Measurements from ENCODE around the gene RDH8.

The RDH8 gene, protein sequence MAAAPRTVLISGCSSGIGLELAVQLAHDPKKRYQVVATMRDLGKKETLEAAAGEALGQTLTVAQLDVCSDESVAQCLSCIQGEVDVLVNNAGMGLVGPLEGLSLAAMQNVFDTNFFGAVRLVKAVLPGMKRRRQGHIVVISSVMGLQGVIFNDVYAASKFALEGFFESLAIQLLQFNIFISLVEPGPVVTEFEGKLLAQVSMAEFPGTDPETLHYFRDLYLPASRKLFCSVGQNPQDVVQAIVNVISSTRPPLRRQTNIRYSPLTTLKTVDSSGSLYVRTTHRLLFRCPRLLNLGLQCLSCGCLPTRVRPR

GRCh38 chr19:10013316-10013715, at the start of gene RDH8:
Gene RDH8, plus strand, starts transcription at chr19:10013483. Its CDS starts 15 bp downstream, at chr19:10013498.
- DNase-seq = no peak

- no peak for DNase-seq
Observed at GRCh38 chr19:9966024-9966423, 47.3 kb upstream of the RDH8 start.

- DNase-seq = no peak
Observed at GRCh38 chr19:9966448-9966847, 46.8 kb upstream of the RDH8 start.

- no peak for DNase-seq
Observed at GRCh38 chr19:9967326-9967725, 46.0 kb upstream of the RDH8 start.

DNA sequence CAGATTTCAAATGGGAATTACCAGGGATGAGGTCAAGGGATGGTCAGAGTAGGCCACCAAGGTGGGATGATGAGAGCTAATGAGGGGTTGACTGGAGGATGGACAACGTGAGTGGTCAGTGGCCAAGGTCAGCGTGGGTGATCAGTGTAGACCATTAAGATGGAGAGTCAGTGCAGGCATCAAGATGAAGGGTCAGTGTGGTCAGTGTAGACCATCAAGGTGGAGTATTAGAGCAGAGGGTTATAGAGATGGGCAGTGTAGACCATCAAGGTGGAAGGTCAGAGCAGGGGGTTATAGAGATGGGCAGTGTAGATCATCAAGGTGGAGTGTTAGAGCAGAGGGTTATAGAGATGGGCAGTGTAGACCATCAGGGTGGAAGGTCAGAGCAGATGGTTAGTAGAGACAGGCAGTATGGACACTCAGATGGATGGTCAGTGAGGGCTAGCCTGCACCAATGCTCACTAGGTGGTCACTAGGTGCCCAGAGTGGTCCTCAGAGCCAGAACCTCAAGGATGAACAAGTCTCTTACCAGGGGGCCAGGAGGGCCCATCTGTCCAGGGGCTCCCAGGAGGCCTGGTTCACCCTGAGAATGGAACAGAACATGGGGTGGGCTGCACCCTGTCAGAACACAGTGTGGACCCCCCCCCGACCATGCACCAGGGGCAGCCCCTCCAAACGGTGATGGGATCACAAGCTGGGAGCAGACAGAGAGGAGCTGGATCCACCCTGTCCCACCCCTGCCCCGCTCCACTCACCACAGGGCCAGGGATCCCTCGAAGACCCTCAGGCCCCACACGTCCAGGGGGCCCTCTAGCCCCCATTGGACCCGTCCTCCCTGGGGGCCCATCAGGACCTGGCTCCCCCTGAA, 44.2 kb upstream of the RDH8 start:
- no peak for DNase-seq

DNA sequence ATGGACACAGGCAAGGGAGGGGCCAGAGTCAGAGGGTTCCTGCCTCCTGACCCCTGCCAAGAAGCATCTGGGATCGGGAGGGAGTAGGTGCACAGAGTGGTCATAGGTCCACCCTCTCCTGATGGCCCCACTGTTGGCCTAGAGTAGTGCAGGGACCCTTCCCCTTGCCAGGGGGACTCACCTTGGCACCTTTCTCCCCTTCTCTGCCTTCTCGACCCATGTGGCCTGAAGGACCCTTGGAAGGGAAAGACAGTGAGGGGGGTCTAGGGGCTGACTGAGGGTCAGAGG, 43.7 kb upstream of the RDH8 start:
- no peak for DNase-seq

DNA sequence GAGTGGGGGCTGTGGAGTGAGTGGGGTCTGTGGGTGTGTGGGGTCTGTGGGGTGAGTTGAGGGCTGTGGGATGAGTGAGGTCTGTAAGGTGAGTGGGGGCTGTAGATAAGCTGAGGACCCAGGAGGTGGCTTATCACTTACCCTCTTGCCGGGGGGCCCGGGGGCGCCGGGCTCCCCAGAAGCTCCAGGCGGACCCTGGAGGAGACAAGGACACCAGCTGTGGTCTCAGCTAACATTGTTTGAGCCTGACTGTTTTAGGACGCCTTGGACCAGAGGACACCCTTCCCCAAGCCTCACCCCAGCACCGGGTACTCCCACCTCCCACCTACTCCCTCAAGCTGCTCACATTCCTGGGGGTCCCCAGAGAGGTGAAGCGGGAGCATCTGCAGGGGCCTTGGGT, 42.8 kb upstream of the RDH8 start:
- DNase-seq = no peak

GRCh38 chr19:9971166-9971897, 42.0 kb upstream of the RDH8 start:
- no peak for DNase-seq

GRCh38 chr19:9972103-9972502, 41.2 kb upstream of the RDH8 start:
- no peak for DNase-seq

GRCh38 chr19:9981406-9982260, 31.6 kb upstream of the RDH8 start:
- no peak for DNase-seq

GRCh38 chr19:9986787-9987281, 26.4 kb upstream of the RDH8 start:
- DNase-seq = peak; percentile 66

DNA sequence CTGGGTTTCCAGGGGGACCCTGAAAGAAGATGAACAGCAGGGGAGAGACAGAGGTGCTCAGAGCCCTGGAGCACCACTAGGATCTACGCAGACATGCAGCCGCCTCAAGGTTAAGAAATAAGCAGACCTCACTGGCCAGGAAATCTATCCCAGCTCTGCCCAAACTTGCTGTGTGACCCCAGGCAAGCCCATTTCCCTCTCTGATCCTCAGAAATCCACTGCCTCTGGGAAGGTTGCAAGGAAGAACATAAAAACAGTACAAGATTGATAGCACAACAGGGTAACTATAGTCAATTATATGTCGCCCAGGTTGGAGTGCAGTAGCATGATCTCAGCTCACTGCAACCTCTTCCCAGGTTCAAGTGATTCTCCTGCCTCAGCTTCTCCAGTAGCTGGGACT, 23.8 kb upstream of the RDH8 start:
- DNase-seq = no peak

GRCh38 chr19:9991425-9992191, 21.7 kb upstream of the RDH8 start:
- DNase-seq = no peak

DNA sequence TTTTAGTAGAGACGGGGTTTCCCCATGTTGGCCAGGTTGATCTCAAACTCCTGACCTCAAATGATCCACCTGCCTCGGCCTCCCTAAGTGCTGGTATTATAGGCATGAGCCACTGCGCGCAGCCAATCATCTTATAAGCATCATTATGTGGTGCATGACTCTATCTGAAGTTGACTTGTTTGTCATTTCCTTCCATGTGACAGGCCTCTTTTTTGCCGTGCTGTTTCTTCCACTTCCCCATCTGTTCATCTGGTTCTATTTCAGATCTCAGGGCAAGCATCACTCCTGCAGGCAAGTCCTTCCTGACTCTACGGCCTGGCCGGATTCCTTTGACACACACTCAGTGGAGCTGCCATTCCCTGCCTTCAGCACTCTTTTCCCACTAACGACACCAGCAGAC, 18.2 kb upstream of the RDH8 start:
- DNase-seq = no peak

- DNase-seq = no peak
Observed at GRCh38 chr19:9995999-9996398, 17.3 kb upstream of the RDH8 start.

- DNase-seq = no peak
Observed at GRCh38 chr19:9996541-9996940, 16.7 kb upstream of the RDH8 start.

DNA sequence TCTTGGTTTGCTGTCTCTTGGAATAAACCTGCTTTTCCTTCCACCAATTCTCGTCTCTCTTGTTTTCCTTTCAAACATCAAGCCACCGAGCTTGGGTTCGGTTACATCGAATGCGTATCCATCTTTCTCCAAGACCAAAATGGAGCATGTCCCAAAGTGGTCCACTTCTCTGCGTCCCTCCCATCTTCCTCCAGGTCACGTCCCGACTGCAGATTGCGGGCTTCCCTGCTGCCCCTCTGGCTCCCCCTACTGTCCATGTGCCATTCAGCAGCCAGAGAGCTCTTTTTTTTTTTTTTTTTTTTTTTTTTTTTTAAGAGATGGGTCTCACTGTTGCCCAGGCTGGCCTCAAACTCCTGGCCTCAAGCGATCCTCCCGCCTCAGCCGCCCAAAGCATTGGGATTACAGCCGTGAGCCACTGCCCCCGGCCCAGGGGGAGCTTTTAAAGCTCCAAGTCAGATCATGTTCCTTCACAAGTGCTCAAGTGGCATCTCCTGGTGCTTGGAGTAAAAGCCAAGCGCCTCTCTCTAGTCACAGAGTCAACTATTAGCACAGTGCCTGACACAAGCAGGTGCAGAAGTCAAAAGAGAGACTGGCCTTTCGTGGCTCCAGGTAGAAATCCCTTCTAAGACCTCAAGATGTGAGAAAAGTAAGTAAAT, 13.0 kb upstream of the RDH8 start:
- peak; percentile 35 for DNase-seq

- no peak for DNase-seq
Observed at GRCh38 chr19:10001899-10002298, 11.4 kb upstream of the RDH8 start.

- DNase-seq = no peak
Observed at GRCh38 chr19:10003271-10003670, 10.0 kb upstream of the RDH8 start.

- DNase-seq = no peak
Observed at GRCh38 chr19:10004617-10005016, 8.7 kb upstream of the RDH8 start.

DNA sequence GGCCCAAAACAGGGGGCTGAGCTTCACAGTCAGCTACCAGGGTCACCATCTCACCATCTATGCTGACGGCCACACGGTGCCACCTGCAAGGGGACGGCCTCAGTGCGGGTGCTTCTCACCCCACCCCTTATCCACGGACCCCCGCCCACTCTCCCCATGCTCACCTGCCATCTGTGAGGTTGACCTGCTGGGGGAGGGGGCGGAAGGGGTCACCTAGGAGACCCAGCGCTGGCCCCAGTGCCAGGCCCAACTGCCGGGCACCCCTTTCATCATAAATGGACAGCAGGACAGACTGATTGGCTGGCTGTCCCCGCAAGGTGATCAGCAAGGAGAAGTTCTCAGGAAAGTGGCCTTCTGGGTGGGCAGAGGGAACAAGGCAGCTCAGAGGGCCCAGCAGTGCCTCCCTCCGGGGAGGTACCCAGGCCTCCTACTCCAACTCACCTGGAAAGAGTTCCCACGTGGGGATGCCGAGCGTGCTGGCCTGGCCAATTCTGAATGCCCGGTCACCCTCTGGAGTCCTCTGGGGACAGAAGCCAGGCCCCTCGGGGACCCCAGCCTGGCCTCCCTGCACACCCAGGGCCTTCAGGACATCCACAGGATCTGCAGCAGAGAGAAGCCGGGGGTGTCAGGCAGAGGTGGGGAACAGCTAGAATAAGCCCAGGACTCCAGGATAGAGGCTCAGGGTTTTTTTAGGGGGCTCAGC, 7.5 kb upstream of the RDH8 start:
- no peak for DNase-seq
